ENCODE data around the gene OST4. TPM values are rescaled to one million over a fixed set of nuclear protein-coding genes. Genes with fewer than 3 reads are reported as not detected.

OST4 gene
- total RNA-seq, 1 experiment from 2014 or later: 247 TPM

- DNase-seq (ENCODE audit: low read depth): no peak
These were observed 22.2 kb upstream of the OST4 start for GRCh38 chr2:27093430-27094352.

GRCh38 chr2:27092696-27093429 lies 21.4 kb upstream of the OST4 start:
- peak; percentile 20 for DNase-seq (ENCODE audit: low read depth)

GRCh38 chr2:27091746-27092695 lies 20.6 kb upstream of the OST4 start:
- DNase-seq (ENCODE audit: low read depth): no peak

- no peak for DNase-seq (ENCODE audit: low read depth)
These were observed 17.9 kb upstream of the OST4 start for GRCh38 chr2:27089111-27089954.

GRCh38 chr2:27088634-27089033 lies 17.2 kb upstream of the OST4 start:
- no peak for DNase-seq (ENCODE audit: low read depth)

- DNase-seq (ENCODE audit: low read depth): no peak
These were observed 16.5 kb upstream of the OST4 start for GRCh38 chr2:27087823-27088410.

GRCh38 chr2:27086724-27087593 lies 15.5 kb upstream of the OST4 start, which contains the start of gene KHK:
Gene KHK, plus strand, starts transcription at chr2:27086772. Its CDS starts 488 bp downstream, at chr2:27087260.
- peak; percentile 11 for DNase-seq (ENCODE audit: low read depth)

GRCh38 chr2:27086090-27086723 lies 14.8 kb upstream of the OST4 start:
- peak; percentile 84 for DNase-seq (ENCODE audit: low read depth)

- peak; percentile 57 for DNase-seq (ENCODE audit: low read depth)
These were observed 14.2 kb upstream of the OST4 start for GRCh38 chr2:27085673-27086089.

GRCh38 chr2:27085062-27085672 lies 13.7 kb upstream of the OST4 start:
- DNase-seq (ENCODE audit: low read depth): no peak

- no peak for DNase-seq (ENCODE audit: low read depth)
These were observed 13.0 kb upstream of the OST4 start for GRCh38 chr2:27084297-27085061.

- no peak for DNase-seq (ENCODE audit: low read depth)
These were observed 12.2 kb upstream of the OST4 start for GRCh38 chr2:27083410-27084296.

- DNase-seq (ENCODE audit: low read depth): no peak
These were observed 11.4 kb upstream of the OST4 start for GRCh38 chr2:27082773-27083409.

- no peak for DNase-seq (ENCODE audit: low read depth)
These were observed 10.7 kb upstream of the OST4 start for GRCh38 chr2:27081984-27082772.

GRCh38 chr2:27080603-27080936 lies 9.1 kb upstream of the OST4 start:
- no peak for DNase-seq (ENCODE audit: low read depth)
